ENCODE data around the gene GPRC5B.

DNA sequence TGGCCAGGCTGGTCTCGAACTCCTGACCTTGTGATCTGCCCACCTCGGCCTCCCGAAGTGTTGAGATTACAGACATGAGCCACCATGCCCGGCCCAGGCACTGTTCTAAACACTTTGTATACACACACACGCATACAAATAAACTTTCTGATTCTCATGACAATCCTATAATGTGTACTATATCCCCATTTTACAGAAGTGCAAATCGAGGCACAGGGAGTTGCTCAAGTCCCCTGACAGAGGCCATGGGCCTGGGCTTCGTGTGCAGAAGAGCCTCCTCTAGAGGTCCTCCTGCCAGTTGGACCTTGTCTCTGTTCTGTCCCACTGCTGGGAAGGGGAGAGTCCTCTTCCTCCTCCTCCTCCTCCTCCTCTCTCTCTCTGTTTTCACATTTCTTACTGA is 9.9 kb upstream of the GPRC5B start:
- TF ChIP-seq, protein P1, sequence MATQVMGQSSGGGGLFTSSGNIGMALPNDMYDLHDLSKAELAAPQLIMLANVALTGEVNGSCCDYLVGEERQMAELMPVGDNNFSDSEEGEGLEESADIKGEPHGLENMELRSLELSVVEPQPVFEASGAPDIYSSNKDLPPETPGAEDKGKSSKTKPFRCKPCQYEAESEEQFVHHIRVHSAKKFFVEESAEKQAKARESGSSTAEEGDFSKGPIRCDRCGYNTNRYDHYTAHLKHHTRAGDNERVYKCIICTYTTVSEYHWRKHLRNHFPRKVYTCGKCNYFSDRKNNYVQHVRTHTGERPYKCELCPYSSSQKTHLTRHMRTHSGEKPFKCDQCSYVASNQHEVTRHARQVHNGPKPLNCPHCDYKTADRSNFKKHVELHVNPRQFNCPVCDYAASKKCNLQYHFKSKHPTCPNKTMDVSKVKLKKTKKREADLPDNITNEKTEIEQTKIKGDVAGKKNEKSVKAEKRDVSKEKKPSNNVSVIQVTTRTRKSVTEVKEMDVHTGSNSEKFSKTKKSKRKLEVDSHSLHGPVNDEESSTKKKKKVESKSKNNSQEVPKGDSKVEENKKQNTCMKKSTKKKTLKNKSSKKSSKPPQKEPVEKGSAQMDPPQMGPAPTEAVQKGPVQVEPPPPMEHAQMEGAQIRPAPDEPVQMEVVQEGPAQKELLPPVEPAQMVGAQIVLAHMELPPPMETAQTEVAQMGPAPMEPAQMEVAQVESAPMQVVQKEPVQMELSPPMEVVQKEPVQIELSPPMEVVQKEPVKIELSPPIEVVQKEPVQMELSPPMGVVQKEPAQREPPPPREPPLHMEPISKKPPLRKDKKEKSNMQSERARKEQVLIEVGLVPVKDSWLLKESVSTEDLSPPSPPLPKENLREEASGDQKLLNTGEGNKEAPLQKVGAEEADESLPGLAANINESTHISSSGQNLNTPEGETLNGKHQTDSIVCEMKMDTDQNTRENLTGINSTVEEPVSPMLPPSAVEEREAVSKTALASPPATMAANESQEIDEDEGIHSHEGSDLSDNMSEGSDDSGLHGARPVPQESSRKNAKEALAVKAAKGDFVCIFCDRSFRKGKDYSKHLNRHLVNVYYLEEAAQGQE (IDR thresholded peaks at IDR 0.05; ENCODE audit: low read depth) = no peak
- TF ChIP-seq EP300 (IDR thresholded peaks at IDR 0.05; ENCODE audit: borderline replicate concordance) = no peak
- TF ChIP-seq, protein P2, sequence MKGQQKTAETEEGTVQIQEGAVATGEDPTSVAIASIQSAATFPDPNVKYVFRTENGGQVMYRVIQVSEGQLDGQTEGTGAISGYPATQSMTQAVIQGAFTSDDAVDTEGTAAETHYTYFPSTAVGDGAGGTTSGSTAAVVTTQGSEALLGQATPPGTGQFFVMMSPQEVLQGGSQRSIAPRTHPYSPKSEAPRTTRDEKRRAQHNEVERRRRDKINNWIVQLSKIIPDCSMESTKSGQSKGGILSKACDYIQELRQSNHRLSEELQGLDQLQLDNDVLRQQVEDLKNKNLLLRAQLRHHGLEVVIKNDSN (IDR thresholded peaks at IDR 0.05) = no peak
- no peak for TF ChIP-seq YY1 (IDR thresholded peaks at IDR 0.05; ENCODE audit: low read depth)
- TF ChIP-seq TCF12 (IDR thresholded peaks at IDR 0.05; ENCODE audit: low read depth) = no peak
- TF ChIP-seq NFIC (IDR thresholded peaks at IDR 0.05) = no peak
- no peak for TF ChIP-seq TAF1 (IDR thresholded peaks at IDR 0.05; ENCODE audit: low read depth)
- TF ChIP-seq, protein P3, sequence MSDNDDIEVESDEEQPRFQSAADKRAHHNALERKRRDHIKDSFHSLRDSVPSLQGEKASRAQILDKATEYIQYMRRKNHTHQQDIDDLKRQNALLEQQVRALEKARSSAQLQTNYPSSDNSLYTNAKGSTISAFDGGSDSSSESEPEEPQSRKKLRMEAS (IDR thresholded peaks at IDR 0.05) = no peak
- TF ChIP-seq EGR1 (IDR thresholded peaks at IDR 0.05) = no peak

Data from Ishikawa (cell line).